NOMO-1 treated with dmso at 0.1 percent for 144 hours (cell line): Measurements from ENCODE around the gene OXCT1.
"Not testable (repeated sequence)": the region's sequence is repeated elsewhere in the genome, so short reads cannot be mapped to it uniquely, and the experiment has no call there.

ENCODE experiments used
- DNase-seq: peaks from one replicate; lab custom pipeline; 2025; ENCODE audit not compliant: unreplicated experiment; lab: John Stamatoyannopoulos, UW

OXCT1 gene

GRCh38 chr5:41831155-41831554 is 39.1 kb downstream of the OXCT1 start:
- DNase-seq: no peak

GRCh38 chr5:41827792-41828191 is 42.4 kb downstream of the OXCT1 start:
- DNase-seq: no peak

GRCh38 chr5:41822036-41822435 is 48.2 kb downstream of the OXCT1 start:
- DNase-seq: no peak

- DNase-seq: no peak
Measured at GRCh38 chr5:41821051-41821450, 49.2 kb downstream of the OXCT1 start.

- no peak for DNase-seq
Measured at GRCh38 chr5:41820150-41820549, 50.1 kb downstream of the OXCT1 start.

- DNase-seq: no peak
Measured at GRCh38 chr5:41817625-41818301, 52.5 kb downstream of the OXCT1 start.

- DNase-seq: no peak
Measured at GRCh38 chr5:41815663-41816229, 54.5 kb downstream of the OXCT1 start.

GRCh38 chr5:41815261-41815660 is 55.0 kb downstream of the OXCT1 start:
- no peak for DNase-seq

- DNase-seq: not testable (repeated sequence)
Measured at GRCh38 chr5:41814306-41814705, 55.9 kb downstream of the OXCT1 start.

GRCh38 chr5:41812156-41812555 is 58.1 kb downstream of the OXCT1 start:
- DNase-seq: no peak

- DNase-seq: no peak
Measured at GRCh38 chr5:41809128-41809527, 61.1 kb downstream of the OXCT1 start.

- DNase-seq: no peak
Measured at GRCh38 chr5:41808294-41808693, 61.9 kb downstream of the OXCT1 start.

- DNase-seq: no peak
Measured at GRCh38 chr5:41797662-41798061, 72.6 kb downstream of the OXCT1 start.

GRCh38 chr5:41796061-41796460 is 74.2 kb downstream of the OXCT1 start:
- no peak for DNase-seq

- no peak for DNase-seq
Measured at GRCh38 chr5:41795125-41795524, 75.1 kb downstream of the OXCT1 start.

- no peak for DNase-seq
Measured at GRCh38 chr5:41794471-41794870, 75.8 kb downstream of the OXCT1 start.

GRCh38 chr5:41793141-41793770 is 77.0 kb downstream of the OXCT1 start:
- no peak for DNase-seq

- no peak for DNase-seq
Measured at GRCh38 chr5:41790038-41790776, 80.0 kb downstream of the OXCT1 start.

GRCh38 chr5:41789434-41789833 is 80.8 kb downstream of the OXCT1 start:
- DNase-seq: no peak

GRCh38 chr5:41788941-41789368 is 81.3 kb downstream of the OXCT1 start:
- no peak for DNase-seq

- no peak for DNase-seq
Measured at GRCh38 chr5:41787265-41787664, 83.0 kb downstream of the OXCT1 start.

GRCh38 chr5:41785061-41785460 is 85.2 kb downstream of the OXCT1 start:
- no peak for DNase-seq
